K562 (cell line): ENCODE results near the gene ARHGAP33. TPM values are rescaled to one million over a fixed set of nuclear protein-coding genes. Genes with fewer than 3 reads are reported as not detected.

Experiments
- ATAC-seq: fragments of 200-7000 bp; cut with Tn5 transposase; 3 replicates; pipeline ENCODE4 v1.9.1; 2020; ENCODE audit warnings: moderate library complexity
- BruUV-seq: library from RNA; stranded (reverse); fragments of 400-500 nt; replicated peaks from 2 replicates; lab custom pipeline; 2021; lab: Mats Ljungman, UMichigan
- CTCF ChIA-PET: fragments of 300-600 bp; formaldehyde crosslinking; extraction: SDS; loops from one replicate; lab custom pipeline; 2021; ENCODE audit warnings: low intra/inter-chr PET ratio; lab: Yijun Ruan, JAX
- POLR2A ChIA-PET: fragments of 300-600, 350-650 bp; sonication (Branson Sonifier 250); formaldehyde crosslinking; extraction: SDS; loops from one replicate; lab custom pipeline; 2021; ENCODE audit warnings: antibody characterized with exemption, inconsistent platforms; lab: Yijun Ruan, JAX
- DNase-seq, 4 experiments: peaks; one replicate each; pipeline versions ENCODE4 v3.0.0 to v3.0.0-alpha.2; 2011 to 2018; ENCODE audit warnings: low spot score in 3 of 4, mixed read lengths in 3 of 4; ENCODE audit errors: extremely low read depth in 1 of 4
- FAIRE-seq: peaks from 2 replicates; lab custom pipeline; 2011; peaks lifted over from hg19 to GRCh38; lab: Jason Lieb, UNC
- H2AFZ ChIP-seq: 2 replicates; pipeline ENCODE4 v1.6.0; 2011; ENCODE audit warnings: low read depth, low read length, control low read depth, inconsistent platforms
- H3K27ac ChIP-seq: fragments of 200-600 bp; 3 replicates; pipeline ENCODE4 v1.8.0; 2011; ENCODE audit warnings: low read depth, mild to moderate bottlenecking, control low read depth, inconsistent platforms, low read length, moderate library complexity, mixed read lengths; ENCODE audit errors: extremely low read depth
- H3K27me3 ChIP-seq, 2 experiments: fragments of 300-600 bp in 1 of 2; 2 replicates in 1 of 2; 3 replicates in 1 of 2; pipeline versions ENCODE4 v1.6.0 to v1.8.0; 2011; ENCODE audit warnings: inconsistent platforms in 2 of 2, low read length in 2 of 2, mild to moderate bottlenecking in 1 of 2, mixed read lengths in 1 of 2, moderate library complexity in 1 of 2; ENCODE audit not compliant: control insufficient read depth in 2 of 2, insufficient read depth in 2 of 2
- H3K36me3 ChIP-seq: fragments of 300-600 bp; 3 replicates; pipeline ENCODE4 v1.8.0; 2011; ENCODE audit warnings: mild to moderate bottlenecking, low read length, inconsistent platforms; ENCODE audit not compliant: control insufficient read depth, insufficient read depth
- H3K4me1 ChIP-seq, 2 experiments: fragments of 200-600 bp in 1 of 2; replicated peaks in 1 of 2; 2 replicates in 1 of 2; 3 replicates in 1 of 2; pipeline versions ENCODE4 v1.5.1 to v1.8.0; 2011; ENCODE audit warnings: inconsistent platforms in 2 of 2, low read length in 2 of 2, mild to moderate bottlenecking in 1 of 2, mixed read lengths in 1 of 2, moderate library complexity in 1 of 2; ENCODE audit not compliant: control insufficient read depth in 2 of 2, insufficient read depth in 2 of 2
- H3K4me2 ChIP-seq: 2 replicates; pipeline ENCODE4 v1.6.1; 2011; ENCODE audit warnings: low read length, control low read depth, inconsistent platforms, mixed read lengths; ENCODE audit not compliant: insufficient read depth
- H3K4me3 ChIP-seq: fragments of 200-600 bp; sonication (generic), shearing (Covaris generic); 2 replicates; pipeline ENCODE4 v1.5.1; 2016; ENCODE audit warnings: control low read depth, inconsistent platforms
- H3K79me2 ChIP-seq: fragments of 200-600 bp; 3 replicates; pipeline ENCODE4 v1.8.0; 2011; ENCODE audit warnings: low read length, inconsistent platforms; ENCODE audit not compliant: control insufficient read depth, insufficient read depth
- H3K9ac ChIP-seq, 2 experiments: 2 replicates each; pipeline versions ENCODE4 v1.6.0 to v1.6.1; 2011; ENCODE audit warnings: low read depth in 2 of 2, low read length in 2 of 2, control low read depth in 1 of 2, inconsistent platforms in 1 of 2, mild to moderate bottlenecking in 1 of 2, mixed read lengths in 1 of 2; ENCODE audit not compliant: insufficient read depth in 1 of 2
- H3K9me1 ChIP-seq: one replicate; pipeline ENCODE4 v1.6.0; 2011; ENCODE audit warnings: inconsistent platforms, mild to moderate bottlenecking, low read length, moderate library complexity; ENCODE audit not compliant: control insufficient read depth, insufficient read depth
- H3K9me3 ChIP-seq: replicated peaks from 2 replicates; pipeline ENCODE4 v1.5.1; 2011; ENCODE audit warnings: low read depth, low read length, inconsistent platforms; ENCODE audit not compliant: control insufficient read depth, insufficient read depth
- H4K20me1 ChIP-seq: replicated peaks from 2 replicates; pipeline ENCODE4 v1.6.1; 2011; ENCODE audit warnings: low read length, inconsistent platforms, mixed read lengths; ENCODE audit not compliant: control insufficient read depth, insufficient read depth
- CREBBP ChIP-seq: IDR thresholded peaks from one replicate; pipeline ENCODE4 v1.6.1; 2012; ENCODE audit warnings: low read depth, mild to moderate bottlenecking, control low read depth, inconsistent platforms, low read length
- HEY1 ChIP-seq: fragments of 250-450 bp; sonication (Bioruptor Pico); IDR thresholded peaks from 2 replicates; pipeline ENCODE4 v1.5.0; 2020; ENCODE audit warnings: mild to moderate bottlenecking, moderate library complexity, borderline replicate concordance
- L3MBTL2 ChIP-seq: fragments of 450-650 bp; IDR thresholded peaks from 2 replicates; pipeline ENCODE4 v1.6.1; 2016; ENCODE audit warnings: mild to moderate bottlenecking, moderate library complexity
- MEF2A ChIP-seq: IDR thresholded peaks from 2 replicates; pipeline ENCODE4 v1.6.1; 2011; ENCODE audit warnings: low read depth, mild to moderate bottlenecking, low read length, moderate library complexity; ENCODE audit not compliant: control insufficient read depth
- MYBL2 ChIP-seq, 2 experiments: fragments of 450-650 bp in 1 of 2; sonication (generic) in 1 of 2; formaldehyde crosslinking in 1 of 2; IDR thresholded peaks; 2 replicates each; pipeline versions ENCODE4 v1.6.1 to v1.8.1; 2017 to 2022; ENCODE audit warnings: borderline replicate concordance in 1 of 2, inconsistent platforms in 1 of 2, low read depth in 1 of 2, mild to moderate bottlenecking in 1 of 2, missing genetic modification reagents in 1 of 2, moderate library complexity in 1 of 2
- NFYB ChIP-seq: IDR thresholded peaks from 2 replicates; pipeline ENCODE4 v1.6.1; 2011; ENCODE audit warnings: mild to moderate bottlenecking, moderate library complexity; ENCODE audit not compliant: insufficient read length; ENCODE audit errors: extremely low read depth
- NR2C1 ChIP-seq, 2 experiments: fragments of 450-650 bp; IDR thresholded peaks; 2 replicates each; pipeline ENCODE4 v1.6.1; 2017; ENCODE audit warnings: mild to moderate bottlenecking in 2 of 2, antibody characterized with exemption in 1 of 2, inconsistent platforms in 1 of 2, missing compliant biosample characterization in 1 of 2, missing genetic modification characterization in 1 of 2
- POLR2H ChIP-seq: IDR thresholded peaks from 2 replicates; pipeline ENCODE4 v1.6.1; 2016; ENCODE audit warnings: missing genetic modification characterization, low read depth, mild to moderate bottlenecking, control low read depth, missing compliant biosample characterization, moderate library complexity
- RAD51 ChIP-seq: fragments of 450-650 bp; IDR thresholded peaks from 2 replicates; pipeline ENCODE4 v1.7.1; 2016; ENCODE audit warnings: low read depth, mild to moderate bottlenecking, borderline replicate concordance
- ZFP1 ChIP-seq: fragments of 450-650 bp; formaldehyde crosslinking; IDR thresholded peaks from 2 replicates; pipeline ENCODE4 v1.4.0; 2020; ENCODE audit warnings: mild to moderate bottlenecking, mixed read lengths
- WGBS: fragments of 100-300 bp; shearing (Covaris generic); methylation state at CpG from one replicate; pipeline ENCODE4 v1.1.6; 2016; ENCODE audit warnings: low coverage, mixed read lengths; ENCODE audit not compliant: insufficient coverage; ENCODE audit errors: missing lambda C conversion rate; 5-methylcytosine and 5-hydroxymethylcytosine counted together
- in situ Hi-C: fragments of 300-500 bp; cut with MboI; formaldehyde crosslinking; loops from 4 replicates; pipeline ENCODE4 v1.15.0; 2018; ENCODE audit warnings: inconsistent platforms, mixed read lengths
- intact Hi-C: fragments of 100-400 bp; cut with micrococcal nuclease; formaldehyde crosslinking; loops from 2 replicates; pipeline ENCODE4 v1.14.2; 2022
- polyA plus RNA-seq, 8 experiments: library from polyadenylated mRNA; depleted of rRNA in 4 of 8; stranded (reverse) in 5 of 8; unstranded in 3 of 8; fragments of >200 nt; fragmentation: Nextera tagmentation in 2 of 8; fragmentation: Illumina TruSeq in 1 of 8; extraction: Ambion mirVana in 2 of 8; extraction: Trizol in 1 of 8; gene quantifications; 2 replicates each; pipeline versions ENCODE4 v1.2.1 to v1.2.3, GENCODE V29; 2011 to 2014; ENCODE audit warnings: inconsistent platforms in 1 of 8, missing spikeins in 1 of 8
- total RNA-seq, 7 experiments: library from RNA; depleted of rRNA in 6 of 7; stranded (reverse); fragments of >200 nt in 6 of 7; fragmentation: Illumina TruSeq in 2 of 7; extraction: Trizol in 2 of 7; gene quantifications; 2 replicates each; pipeline versions ENCODE4 v1.2.1 to v1.2.3, GENCODE V29; 2011 to 2021; ENCODE audit warnings: low replicate concordance in 1 of 7
- TF ChIP-seq, protein P1 (sequence below): fragments of 450-650 bp; formaldehyde crosslinking; IDR thresholded peaks from 2 replicates; pipeline ENCODE4 v1.4.0; 2022; ENCODE audit warnings: missing genetic modification characterization
- TF ChIP-seq, protein P2 (sequence below): fragments of 250-450 bp; sonication (Bioruptor Pico); IDR thresholded peaks from 2 replicates; pipeline ENCODE4 v1.5.0; 2020; ENCODE audit warnings: mild to moderate bottlenecking
- TF ChIP-seq, protein P3 (sequence below): sonication (generic); formaldehyde crosslinking; IDR thresholded peaks from 2 replicates; pipeline ENCODE4 v1.8.1; 2023; ENCODE audit warnings: mild to moderate bottlenecking, missing genetic modification reagents
- TF ChIP-seq, protein P4 (sequence below): fragments of 450-650 bp; formaldehyde crosslinking; conservative IDR thresholded peaks from 2 replicates; pipeline ENCODE4 v1.4.0; 2022; ENCODE audit warnings: mild to moderate bottlenecking, missing genetic modification characterization

Gene ARHGAP33
- total and polyA plus RNA-seq, 9 of the 15 experiments (the other 6 are each of a cell fraction or from before 2014, with no cell fraction given) = 0.06 to 26.6 (median 1.6) TPM; not detected in 1

DNA sequence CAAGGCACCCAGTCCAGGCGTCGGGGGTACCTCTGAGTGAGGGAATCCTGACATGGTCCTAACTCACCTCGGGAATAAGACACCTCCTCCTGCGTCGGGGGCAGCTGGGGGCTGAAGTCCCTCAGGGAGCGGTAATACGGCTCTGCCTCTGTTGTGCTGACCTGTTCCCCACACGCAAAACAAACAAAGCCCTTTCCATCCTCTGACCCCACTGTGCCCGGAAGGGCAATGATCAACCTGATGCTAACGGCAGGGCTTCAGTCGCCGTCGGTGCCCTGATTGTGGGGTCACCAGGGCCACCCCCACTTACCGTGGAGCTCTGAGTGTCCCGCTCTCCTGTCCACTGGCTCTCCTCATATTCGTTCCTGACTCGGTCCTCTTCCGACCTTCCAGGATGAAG is 55.6 kb downstream of the ARHGAP33 start:
- Histone ChIP-seq H3K36me3 (no peaks in the 10 kb centered on the region), H3K27me3 (peaks cover 20 to 41% of the 10 kb centered on the region in 2 experiments), H3K9me1 (no peaks in the 10 kb centered on the region), H3K4me3 (no peak overlapping the region), H3K9me3 (no peaks in the 10 kb centered on the region), H2AFZ (no peak overlapping the region), H3K9ac (no peak overlapping the region), H4K20me1 (peaks cover 4% of the 10 kb centered on the region; the same call in 1 of the 2 replicates), H3K79me2 (no peaks in the 10 kb centered on the region), H3K4me2 (no peak overlapping the region), H3K4me1 (no peaks in the 10 kb centered on the region; a peak in 1 of 5 replicates), H3K27ac (no peak overlapping the region)
- no peak for ATAC-seq
- intact Hi-C loops (no loop called here), in situ Hi-C loops (no loop called here)
- TF ChIP-seq, protein P1, sequence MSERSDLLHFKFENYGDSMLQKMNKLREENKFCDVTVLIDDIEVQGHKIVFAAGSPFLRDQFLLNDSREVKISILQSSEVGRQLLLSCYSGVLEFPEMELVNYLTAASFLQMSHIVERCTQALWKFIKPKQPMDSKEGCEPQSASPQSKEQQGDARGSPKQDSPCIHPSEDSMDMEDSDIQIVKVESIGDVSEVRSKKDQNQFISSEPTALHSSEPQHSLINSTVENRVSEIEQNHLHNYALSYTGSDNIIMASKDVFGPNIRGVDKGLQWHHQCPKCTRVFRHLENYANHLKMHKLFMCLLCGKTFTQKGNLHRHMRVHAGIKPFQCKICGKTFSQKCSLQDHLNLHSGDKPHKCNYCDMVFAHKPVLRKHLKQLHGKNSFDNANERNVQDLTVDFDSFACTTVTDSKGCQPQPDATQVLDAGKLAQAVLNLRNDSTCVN = no peak
- no peak for TF ChIP-seq POLR2H (tag)
- no peak for TF ChIP-seq MEF2A
- TF ChIP-seq, protein P2, sequence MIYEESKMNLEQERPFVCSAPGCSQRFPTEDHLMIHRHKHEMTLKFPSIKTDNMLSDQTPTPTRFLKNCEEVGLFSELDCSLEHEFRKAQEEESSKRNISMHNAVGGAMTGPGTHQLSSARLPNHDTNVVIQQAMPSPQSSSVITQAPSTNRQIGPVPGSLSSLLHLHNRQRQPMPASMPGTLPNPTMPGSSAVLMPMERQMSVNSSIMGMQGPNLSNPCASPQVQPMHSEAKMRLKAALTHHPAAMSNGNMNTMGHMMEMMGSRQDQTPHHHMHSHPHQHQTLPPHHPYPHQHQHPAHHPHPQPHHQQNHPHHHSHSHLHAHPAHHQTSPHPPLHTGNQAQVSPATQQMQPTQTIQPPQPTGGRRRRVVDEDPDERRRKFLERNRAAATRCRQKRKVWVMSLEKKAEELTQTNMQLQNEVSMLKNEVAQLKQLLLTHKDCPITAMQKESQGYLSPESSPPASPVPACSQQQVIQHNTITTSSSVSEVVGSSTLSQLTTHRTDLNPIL = no peak
- no peak for TF ChIP-seq RAD51
- TF ChIP-seq L3MBTL2 = no peak
- no peak for TF ChIP-seq CREBBP
- TF ChIP-seq, protein P3, sequence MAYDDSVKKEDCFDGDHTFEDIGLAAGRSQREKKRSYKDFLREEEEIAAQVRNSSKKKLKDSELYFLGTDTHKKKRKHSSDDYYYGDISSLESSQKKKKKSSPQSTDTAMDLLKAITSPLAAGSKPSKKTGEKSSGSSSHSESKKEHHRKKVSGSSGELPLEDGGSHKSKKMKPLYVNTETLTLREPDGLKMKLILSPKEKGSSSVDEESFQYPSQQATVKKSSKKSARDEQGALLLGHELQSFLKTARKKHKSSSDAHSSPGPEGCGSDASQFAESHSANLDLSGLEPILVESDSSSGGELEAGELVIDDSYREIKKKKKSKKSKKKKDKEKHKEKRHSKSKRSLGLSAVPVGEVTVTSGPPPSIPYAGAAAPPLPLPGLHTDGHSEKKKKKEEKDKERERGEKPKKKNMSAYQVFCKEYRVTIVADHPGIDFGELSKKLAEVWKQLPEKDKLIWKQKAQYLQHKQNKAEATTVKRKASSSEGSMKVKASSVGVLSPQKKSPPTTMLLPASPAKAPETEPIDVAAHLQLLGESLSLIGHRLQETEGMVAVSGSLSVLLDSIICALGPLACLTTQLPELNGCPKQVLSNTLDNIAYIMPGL (CRISPR knock-in tag) = no peak
- TF ChIP-seq, protein P4, sequence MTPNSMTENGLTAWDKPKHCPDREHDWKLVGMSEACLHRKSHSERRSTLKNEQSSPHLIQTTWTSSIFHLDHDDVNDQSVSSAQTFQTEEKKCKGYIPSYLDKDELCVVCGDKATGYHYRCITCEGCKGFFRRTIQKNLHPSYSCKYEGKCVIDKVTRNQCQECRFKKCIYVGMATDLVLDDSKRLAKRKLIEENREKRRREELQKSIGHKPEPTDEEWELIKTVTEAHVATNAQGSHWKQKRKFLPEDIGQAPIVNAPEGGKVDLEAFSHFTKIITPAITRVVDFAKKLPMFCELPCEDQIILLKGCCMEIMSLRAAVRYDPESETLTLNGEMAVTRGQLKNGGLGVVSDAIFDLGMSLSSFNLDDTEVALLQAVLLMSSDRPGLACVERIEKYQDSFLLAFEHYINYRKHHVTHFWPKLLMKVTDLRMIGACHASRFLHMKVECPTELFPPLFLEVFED (CRISPR knock-in tag) = no peak
- no peak for TF ChIP-seq NFYB
- no peak for TF ChIP-seq HEY1
- TF ChIP-seq NR2C1 (IDR thresholded peaks at IDR 0.05) = no peak
- TF ChIP-seq NR2C1 (tag; IDR thresholded peaks at IDR 0.05) = no peak
- no peak for TF ChIP-seq ZFP1 (CRISPR knock-in tag)
- no peak for TF ChIP-seq MYBL2 (IDR thresholded peaks at IDR 0.05; ENCODE audit: low read depth)
- no peak for TF ChIP-seq MYBL2 (CRISPR knock-in tag; IDR thresholded peaks at IDR 0.05; ENCODE audit: borderline replicate concordance)
- no peak for DNase-seq
- 1% methylated on average over 18 of the region's 18 CpGs for WGBS
- no peak for FAIRE-seq
- POLR2A ChIA-PET = interaction anchor here (0.5 to 1.0 kb wide), 3 partner anchors 13 to 530 kb away, joined by 3 to 4 read pairs (median 4); no protein-coding TSS in a partner anchor
- BruUV-seq = no TSS peak
- CTCF ChIA-PET = no interaction called here
